Dermis blood vessel endothelial cell (primary cell): ENCODE results near the gene TAB3. TPM values are rescaled to one million over a fixed set of nuclear protein-coding genes. Genes with fewer than 3 reads are reported as not detected.

Experiments used
- total RNA-seq: library from RNA; depleted of rRNA; stranded (reverse); fragments of >200 nt; gene quantifications from 2 replicates; pipeline ENCODE4 v1.2.3, GENCODE V29; 2014

Gene TAB3
- total RNA-seq, 1 donor from 2014 or later: 11.2 TPM

Other genes starting within 250 kb of the TAB3 start
- gene GK, start 235.8 kb downstream of the TAB3 start, total RNA-seq: 1.7 and 3.7 TPM in 2 replicates
- gene FTHL17, start 182.8 kb upstream of the TAB3 start, total RNA-seq: not detected in 2 replicates